ENCODE results near the gene SUMF2.

DNA sequence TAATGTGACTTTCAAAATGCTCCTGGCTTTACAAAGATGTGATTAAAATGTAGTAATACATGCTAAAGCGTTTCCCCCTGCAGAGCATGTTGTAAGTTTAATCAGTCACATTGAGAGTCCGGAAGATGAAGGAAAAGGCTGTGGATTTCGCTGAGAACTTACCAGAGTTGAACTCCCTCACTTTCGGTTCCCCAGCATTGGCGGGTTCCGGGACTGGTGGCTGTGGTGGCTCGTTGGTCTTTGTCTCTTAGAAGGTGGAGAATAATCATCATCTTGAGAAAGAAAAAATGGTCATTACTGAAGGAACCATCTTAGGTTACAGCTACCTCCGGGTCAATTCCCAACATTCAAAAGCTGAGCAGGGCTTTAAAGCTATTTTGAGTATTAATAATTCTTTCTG is 61.7 kb downstream of the SUMF2 start:
- TF ChIP-seq, protein P1, sequence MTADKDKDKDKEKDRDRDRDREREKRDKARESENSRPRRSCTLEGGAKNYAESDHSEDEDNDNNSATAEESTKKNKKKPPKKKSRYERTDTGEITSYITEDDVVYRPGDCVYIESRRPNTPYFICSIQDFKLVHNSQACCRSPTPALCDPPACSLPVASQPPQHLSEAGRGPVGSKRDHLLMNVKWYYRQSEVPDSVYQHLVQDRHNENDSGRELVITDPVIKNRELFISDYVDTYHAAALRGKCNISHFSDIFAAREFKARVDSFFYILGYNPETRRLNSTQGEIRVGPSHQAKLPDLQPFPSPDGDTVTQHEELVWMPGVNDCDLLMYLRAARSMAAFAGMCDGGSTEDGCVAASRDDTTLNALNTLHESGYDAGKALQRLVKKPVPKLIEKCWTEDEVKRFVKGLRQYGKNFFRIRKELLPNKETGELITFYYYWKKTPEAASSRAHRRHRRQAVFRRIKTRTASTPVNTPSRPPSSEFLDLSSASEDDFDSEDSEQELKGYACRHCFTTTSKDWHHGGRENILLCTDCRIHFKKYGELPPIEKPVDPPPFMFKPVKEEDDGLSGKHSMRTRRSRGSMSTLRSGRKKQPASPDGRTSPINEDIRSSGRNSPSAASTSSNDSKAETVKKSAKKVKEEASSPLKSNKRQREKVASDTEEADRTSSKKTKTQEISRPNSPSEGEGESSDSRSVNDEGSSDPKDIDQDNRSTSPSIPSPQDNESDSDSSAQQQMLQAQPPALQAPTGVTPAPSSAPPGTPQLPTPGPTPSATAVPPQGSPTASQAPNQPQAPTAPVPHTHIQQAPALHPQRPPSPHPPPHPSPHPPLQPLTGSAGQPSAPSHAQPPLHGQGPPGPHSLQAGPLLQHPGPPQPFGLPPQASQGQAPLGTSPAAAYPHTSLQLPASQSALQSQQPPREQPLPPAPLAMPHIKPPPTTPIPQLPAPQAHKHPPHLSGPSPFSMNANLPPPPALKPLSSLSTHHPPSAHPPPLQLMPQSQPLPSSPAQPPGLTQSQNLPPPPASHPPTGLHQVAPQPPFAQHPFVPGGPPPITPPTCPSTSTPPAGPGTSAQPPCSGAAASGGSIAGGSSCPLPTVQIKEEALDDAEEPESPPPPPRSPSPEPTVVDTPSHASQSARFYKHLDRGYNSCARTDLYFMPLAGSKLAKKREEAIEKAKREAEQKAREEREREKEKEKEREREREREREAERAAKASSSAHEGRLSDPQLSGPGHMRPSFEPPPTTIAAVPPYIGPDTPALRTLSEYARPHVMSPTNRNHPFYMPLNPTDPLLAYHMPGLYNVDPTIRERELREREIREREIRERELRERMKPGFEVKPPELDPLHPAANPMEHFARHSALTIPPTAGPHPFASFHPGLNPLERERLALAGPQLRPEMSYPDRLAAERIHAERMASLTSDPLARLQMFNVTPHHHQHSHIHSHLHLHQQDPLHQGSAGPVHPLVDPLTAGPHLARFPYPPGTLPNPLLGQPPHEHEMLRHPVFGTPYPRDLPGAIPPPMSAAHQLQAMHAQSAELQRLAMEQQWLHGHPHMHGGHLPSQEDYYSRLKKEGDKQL (CRISPR knock-in tag; IDR thresholded peaks at IDR 0.05; ENCODE audit: low read depth): no peak
- TF ChIP-seq TP53 (CRISPR knock-in tag; conservative IDR thresholded peaks at IDR 0.05): no peak

All from HepG2 (cell line).